SK-N-SH (cell line): ENCODE measurements around the gene RCN2. TPM values are rescaled to one million over a fixed set of nuclear protein-coding genes. Genes with fewer than 3 reads are reported as not detected.

Experiments used
- CTCF ChIA-PET: fragments of 300-600, 350-600 bp; formaldehyde crosslinking; extraction: SDS; loops from one replicate; lab custom pipeline; 2021; lab: Yijun Ruan, JAX
- POLR2A ChIA-PET: fragments of 350-600 bp; sonication (Branson Sonifier 250); formaldehyde crosslinking; extraction: SDS; loops from one replicate; lab custom pipeline; 2020; ENCODE audit warnings: antibody characterized with exemption, inconsistent platforms; lab: Yijun Ruan, JAX
- DNase-seq: peaks from one replicate; pipeline ENCODE4 v3.0.0; 2012
- H2AFZ ChIP-seq: fragments of 200-600 bp; sonication (generic); 2 replicates; pipeline ENCODE4 v1.8.1; 2016; ENCODE audit warnings: antibody characterized with exemption, mild to moderate bottlenecking, low read depth
- H3F3A ChIP-seq: fragments of 200-600 bp; sonication (generic); replicated peaks from 2 replicates; pipeline ENCODE3; 2016; ENCODE audit warnings: antibody characterized with exemption, mild to moderate bottlenecking; ENCODE audit not compliant: insufficient read depth
- H3K27ac ChIP-seq, 2 experiments: fragments of 200-500 bp in 1 of 2; fragments of 200-600 bp in 1 of 2; sonication (Bioruptor generic) in 1 of 2; sonication (generic), shearing (Covaris generic) in 1 of 2; 2 replicates each; pipeline versions ENCODE4 v1.5.1 to v1.6.1; 2014 to 2016; ENCODE audit warnings: low read depth in 2 of 2, inconsistent platforms in 1 of 2, low read length in 1 of 2, mild to moderate bottlenecking in 1 of 2, mixed read lengths in 1 of 2
- H3K27me3 ChIP-seq: fragments of 200-600 bp; sonication (generic), shearing (Covaris generic); 2 replicates; pipeline ENCODE4 v1.6.1; 2016; ENCODE audit warnings: mixed run types; ENCODE audit not compliant: insufficient read depth
- H3K36me3 ChIP-seq, 2 experiments: fragments of 200-500 bp in 1 of 2; fragments of 200-600 bp in 1 of 2; sonication (Bioruptor generic) in 1 of 2; sonication (generic) in 1 of 2; replicated peaks in 1 of 2; 2 replicates each; pipeline versions ENCODE3 to v1.5.1; 2014 to 2016; ENCODE audit warnings: low read length in 1 of 2, mild to moderate bottlenecking in 1 of 2; ENCODE audit not compliant: insufficient read depth in 2 of 2, control insufficient read depth in 1 of 2
- H3K4me1 ChIP-seq, 2 experiments: fragments of 200-500 bp in 1 of 2; fragments of 200-600 bp in 1 of 2; sonication (Bioruptor generic) in 1 of 2; sonication (generic), shearing (Covaris generic) in 1 of 2; 2 replicates each; pipeline versions ENCODE4 v1.5.1 to v1.6.1; 2014 to 2016; ENCODE audit warnings: low read depth in 1 of 2, low read length in 1 of 2, mixed run types in 1 of 2; ENCODE audit not compliant: insufficient read depth in 2 of 2, control insufficient read depth in 1 of 2
- H3K4me2 ChIP-seq: fragments of 200-600 bp; sonication (generic), shearing (Covaris generic); 2 replicates; pipeline ENCODE4 v1.6.1; 2017; ENCODE audit warnings: mixed run types
- H3K4me3 ChIP-seq, 2 experiments: fragments of 200-500 bp in 1 of 2; fragments of 200-600 bp in 1 of 2; sonication (Bioruptor generic) in 1 of 2; sonication (generic), shearing (Covaris generic) in 1 of 2; 2 replicates each; pipeline versions ENCODE4 v1.5.1 to v1.8.1; 2014 to 2016; ENCODE audit warnings: low read depth in 2 of 2, inconsistent platforms in 1 of 2, low read length in 1 of 2, mild to moderate bottlenecking in 1 of 2, mixed read lengths in 1 of 2, moderate library complexity in 1 of 2
- H3K79me2 ChIP-seq: fragments of 200-600 bp; sonication (generic); 2 replicates; pipeline ENCODE4 v1.8.1; 2017; ENCODE audit warnings: mild to moderate bottlenecking; ENCODE audit not compliant: insufficient read depth
- H3K9ac ChIP-seq: fragments of 200-600 bp; sonication (generic); 2 replicates; pipeline ENCODE4 v1.6.1; 2017; ENCODE audit warnings: mixed run types
- H3K9me2 ChIP-seq: fragments of 200-600 bp; sonication (generic); 2 replicates; pipeline ENCODE4 v1.6.1; 2017; ENCODE audit warnings: mixed run types
- H3K9me3 ChIP-seq: fragments of 200-600 bp; sonication (generic); 2 replicates; pipeline ENCODE4 v1.6.1; 2017; ENCODE audit warnings: mixed run types, mild to moderate bottlenecking, moderate library complexity
- H4K20me1 ChIP-seq: fragments of 200-600 bp; sonication (generic); 2 replicates; pipeline ENCODE4 v1.6.1; 2017; ENCODE audit warnings: mild to moderate bottlenecking, mixed run types; ENCODE audit not compliant: insufficient read depth
- CHD2 ChIP-seq: fragments of 150-350 bp; IDR thresholded peaks from 2 replicates; pipeline ENCODE4 v1.6.1; 2018; ENCODE audit warnings: low read length; ENCODE audit not compliant: partially characterized antibody
- ELF1 ChIP-seq: IDR thresholded peaks from 2 replicates; pipeline ENCODE4 v1.4.0; 2012
- EP300 ChIP-seq, 2 experiments: IDR thresholded peaks; 2 replicates each; pipeline versions ENCODE4 v1.4.0 to v1.6.1; 2012; ENCODE audit warnings: borderline replicate concordance in 1 of 2, low read depth in 1 of 2, low read length in 1 of 2
- EZH2phosphoT487 ChIP-seq: fragments of 200-600 bp; sonication (generic); IDR thresholded peaks from 2 replicates; pipeline ENCODE4 v1.6.1; 2017; ENCODE audit warnings: low read depth, mixed run types, mild to moderate bottlenecking, antibody characterized with exemption, moderate library complexity, borderline replicate concordance
- MXI1 ChIP-seq: IDR thresholded peaks from 2 replicates; pipeline ENCODE4 v1.6.1; 2012; ENCODE audit warnings: mild to moderate bottlenecking, low read depth, low read length, improper control_type of control experiment
- NFIC ChIP-seq: IDR thresholded peaks from 2 replicates; pipeline ENCODE4 v1.4.0; 2012; ENCODE audit warnings: borderline replicate concordance
- RAD21 ChIP-seq: IDR thresholded peaks from 2 replicates; pipeline ENCODE4 v1.6.1; 2012; ENCODE audit warnings: mild to moderate bottlenecking, low read length
- RCOR1 ChIP-seq: fragments of 150-350 bp; IDR thresholded peaks from 2 replicates; pipeline ENCODE4 v1.6.1; 2017; ENCODE audit warnings: antibody characterized with exemption, low read length
- RXRA ChIP-seq: IDR thresholded peaks from 2 replicates; pipeline ENCODE4 v1.4.0; 2012; ENCODE audit warnings: low read depth, mild to moderate bottlenecking, borderline replicate concordance
- SIN3A ChIP-seq: IDR thresholded peaks from 2 replicates; pipeline ENCODE4 v1.6.1; 2012; ENCODE audit warnings: low read depth, mild to moderate bottlenecking, low read length, moderate library complexity, borderline replicate concordance
- TAF1 ChIP-seq: IDR thresholded peaks from 2 replicates; pipeline ENCODE4 v1.6.1; 2012; ENCODE audit warnings: low read depth, mild to moderate bottlenecking, low read length, moderate library complexity, borderline replicate concordance
- TCF12 ChIP-seq: IDR thresholded peaks from 2 replicates; pipeline ENCODE4 v1.4.0; 2012
- WGBS: methylation state at CpG from one replicate; pipeline ENCODE4 v1.1.6; 2017; ENCODE audit warnings: low lambda C conversion rate; 5-methylcytosine and 5-hydroxymethylcytosine counted together
- polyA plus RNA-seq, 3 experiments: library from polyadenylated mRNA; depleted of rRNA; stranded (reverse); fragments of >200 nt; gene quantifications; 2 replicates each; pipeline ENCODE4 v1.2.3, GENCODE V29; 2012
- TF ChIP-seq, protein P1 (sequence below): IDR thresholded peaks from 2 replicates; pipeline ENCODE4 v1.4.0; 2012; ENCODE audit warnings: low read depth
- TF ChIP-seq, protein P2 (sequence below): fragments of 150-350 bp; IDR thresholded peaks from 2 replicates; pipeline ENCODE4 v1.6.1; 2016; ENCODE audit warnings: mild to moderate bottlenecking, low read depth, low read length
- TF ChIP-seq, protein P3 (sequence below): fragments of 150-350 bp; IDR thresholded peaks from 2 replicates; pipeline ENCODE4 v1.6.1; 2017; ENCODE audit warnings: antibody characterized with exemption, low read length, low read depth, borderline replicate concordance
- TF ChIP-seq, protein P4 (sequence below): IDR thresholded peaks from 2 replicates; pipeline ENCODE4; 2012
- TF ChIP-seq, protein P5 (sequence below): fragments of 200-600 bp; sonication (generic); IDR thresholded peaks from 2 replicates; pipeline ENCODE4 v1.6.1; 2017; ENCODE audit warnings: antibody characterized with exemption, mild to moderate bottlenecking, moderate library complexity

Gene RCN2
- polyA plus RNA-seq, 1 of the 3 experiments (the other 2 are of a cell fraction): 78.6 TPM

DNA sequence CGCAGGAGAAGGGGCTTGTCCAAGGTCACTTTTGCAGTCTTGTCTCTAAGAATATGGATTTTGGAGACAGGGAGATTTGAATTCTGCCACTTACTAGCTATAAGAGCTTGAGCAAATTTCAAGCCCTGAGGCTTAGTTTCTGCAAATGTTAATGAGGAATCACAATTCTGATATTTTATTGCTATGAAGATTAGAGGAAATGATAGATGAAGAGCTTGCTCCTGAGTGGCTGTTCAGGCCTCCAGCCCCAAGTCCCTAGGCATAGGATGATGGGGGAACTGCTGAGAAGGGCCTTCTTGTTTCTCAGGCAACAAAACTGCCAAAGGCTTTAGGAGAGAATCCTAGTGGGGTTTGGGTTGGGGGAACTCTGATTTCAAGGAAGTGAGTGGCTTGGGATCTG lies 44.6 kb downstream of the RCN2 start (continued):
- no peak for TF ChIP-seq TAF1
- TF ChIP-seq, protein P1, sequence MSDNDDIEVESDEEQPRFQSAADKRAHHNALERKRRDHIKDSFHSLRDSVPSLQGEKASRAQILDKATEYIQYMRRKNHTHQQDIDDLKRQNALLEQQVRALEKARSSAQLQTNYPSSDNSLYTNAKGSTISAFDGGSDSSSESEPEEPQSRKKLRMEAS: no peak
- no peak for TF ChIP-seq MXI1

DNA sequence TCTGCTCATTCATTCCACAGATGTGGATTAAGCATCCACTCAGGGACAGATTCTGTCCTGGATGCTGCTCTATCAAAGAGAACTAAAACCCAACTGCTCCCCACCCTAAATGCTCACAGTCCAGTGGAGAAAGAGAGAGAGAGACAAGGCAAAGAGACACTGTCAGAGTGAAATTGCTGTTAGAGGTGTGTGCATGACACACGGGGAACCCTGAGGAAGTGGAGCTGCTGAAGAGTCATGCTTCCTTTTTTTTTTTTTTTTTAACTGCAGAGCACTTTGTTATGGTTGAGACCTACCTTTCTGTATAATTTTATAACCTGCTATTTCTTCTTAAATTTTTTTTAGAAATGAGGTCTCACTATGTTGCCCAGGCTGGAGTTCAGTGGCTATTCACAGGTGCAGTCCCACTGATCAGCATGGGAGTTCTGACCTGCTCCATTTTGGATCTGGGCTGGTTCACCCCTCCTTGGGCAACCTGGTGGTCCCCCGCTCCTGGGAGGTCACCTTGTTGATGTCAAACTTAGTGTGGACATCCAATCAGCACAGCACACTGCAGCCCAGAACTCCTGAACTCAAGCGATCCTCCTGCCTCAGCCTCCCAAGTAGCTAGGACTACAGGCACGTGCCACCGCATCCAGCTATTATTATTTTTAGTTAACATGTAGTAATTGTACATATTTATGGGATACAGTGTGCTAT lies 45.2 kb downstream of the RCN2 start:
- no peaks in the 10 kb centered on the region for H3K79me2 ChIP-seq
- ChIA-PET POLR2A (no interaction called here), CTCF (no interaction called here)
- H3K4me1 ChIP-seq: no peaks in the 10 kb centered on the region; a peak in 1 of 4 replicates
- H3K27me3 ChIP-seq: no peaks in the 10 kb centered on the region
- no peaks in the 10 kb centered on the region for H4K20me1 ChIP-seq
- no peak overlapping the region for H3K27ac ChIP-seq
- no peak for DNase-seq
- no peak overlapping the region for H3K9ac ChIP-seq
- H3K36me3 ChIP-seq: no peaks in the 10 kb centered on the region
- no peak overlapping the region for H3K4me3 ChIP-seq
- H2AFZ ChIP-seq: no peak overlapping the region
- no peaks in the 10 kb centered on the region for H3K9me2 ChIP-seq
- H3F3A ChIP-seq: no peaks in the 10 kb centered on the region
- H3K9me3 ChIP-seq: peaks cover 5% of the 10 kb centered on the region
- H3K4me2 ChIP-seq: no peak overlapping the region
- 68% methylated on average over 5 of the region's 5 CpGs for WGBS
- TF ChIP-seq RAD21 (no peak), RCOR1 (no peak), EZH2phosphoT487 (no peak), MXI1 (no peak)
- TF ChIP-seq, protein P2, sequence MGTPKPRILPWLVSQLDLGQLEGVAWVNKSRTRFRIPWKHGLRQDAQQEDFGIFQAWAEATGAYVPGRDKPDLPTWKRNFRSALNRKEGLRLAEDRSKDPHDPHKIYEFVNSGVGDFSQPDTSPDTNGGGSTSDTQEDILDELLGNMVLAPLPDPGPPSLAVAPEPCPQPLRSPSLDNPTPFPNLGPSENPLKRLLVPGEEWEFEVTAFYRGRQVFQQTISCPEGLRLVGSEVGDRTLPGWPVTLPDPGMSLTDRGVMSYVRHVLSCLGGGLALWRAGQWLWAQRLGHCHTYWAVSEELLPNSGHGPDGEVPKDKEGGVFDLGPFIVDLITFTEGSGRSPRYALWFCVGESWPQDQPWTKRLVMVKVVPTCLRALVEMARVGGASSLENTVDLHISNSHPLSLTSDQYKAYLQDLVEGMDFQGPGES: no peak

DNA sequence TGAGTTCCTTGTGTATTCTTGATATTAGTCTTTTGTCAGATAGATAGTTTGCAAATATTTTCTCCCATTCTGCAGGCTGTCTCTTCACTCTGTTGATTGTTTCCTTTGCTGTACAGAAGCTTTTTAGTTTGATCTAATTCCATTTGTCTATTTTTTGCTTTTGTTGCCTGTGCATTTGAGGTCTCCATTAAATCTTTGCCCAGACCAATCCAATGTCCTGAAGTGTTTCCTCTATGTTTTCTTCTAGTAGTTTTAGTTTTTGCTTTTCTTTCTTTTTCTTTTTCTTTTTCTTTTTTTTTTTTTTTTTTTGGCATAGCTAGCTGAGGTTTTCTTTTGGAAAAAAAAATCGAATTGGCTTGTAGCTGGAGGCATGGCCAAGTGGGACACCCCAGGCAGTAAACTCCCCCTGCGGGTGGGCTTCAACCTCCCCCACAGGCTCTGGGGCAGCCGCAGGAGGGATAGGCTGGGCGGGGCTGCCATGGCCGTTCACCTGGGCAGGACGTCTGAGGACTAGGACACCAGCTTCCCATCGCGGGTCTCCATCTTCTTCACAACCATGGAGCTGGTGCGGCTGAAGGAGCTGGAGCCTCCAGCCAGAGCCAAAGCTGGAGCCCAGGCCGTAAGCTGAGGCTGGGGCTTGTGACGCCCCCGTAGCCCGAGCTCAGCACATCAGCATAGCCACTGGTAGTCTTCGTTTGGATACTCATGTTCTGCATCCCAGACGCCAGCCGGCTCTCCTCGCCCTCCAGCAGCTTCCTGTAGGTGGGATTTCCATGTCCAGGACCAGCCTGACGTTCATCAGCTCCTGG lies 47.2 kb downstream of the RCN2 start:
- H3K36me3 ChIP-seq: no peaks in the 10 kb centered on the region
- no peaks in the 10 kb centered on the region for H3K9me2 ChIP-seq
- no peak overlapping the region for H3K4me2 ChIP-seq
- peaks cover 0 to 3% of the 10 kb centered on the region in 2 experiments; a peak in 1 of 4 replicates for H3K4me1 ChIP-seq
- H3K9ac ChIP-seq: no peak overlapping the region
- peaks cover 5% of the 10 kb centered on the region for H3K9me3 ChIP-seq
- H3K27me3 ChIP-seq: no peaks in the 10 kb centered on the region
- H3F3A ChIP-seq: no peaks in the 10 kb centered on the region
- H4K20me1 ChIP-seq: no peaks in the 10 kb centered on the region
- CTCF ChIA-PET: interaction anchor here (0.7 kb wide), 1 partner anchor 20 kb away, joined by 3 read pairs; no protein-coding TSS in a partner anchor
- no peak overlapping the region for H3K27ac ChIP-seq
- no peak for DNase-seq
- WGBS: 72% methylated on average over 16 of the region's 18 CpGs
- no peak overlapping the region for H2AFZ ChIP-seq
- POLR2A ChIA-PET: interaction anchor here (0.7 to 0.9 kb wide), 2 partner anchors 17 to 92 kb away, joined by 3 read pairs; partner anchors contain the start of gene TSPAN3
- no peak overlapping the region for H3K4me3 ChIP-seq
- no peaks in the 10 kb centered on the region for H3K79me2 ChIP-seq
- TF ChIP-seq EP300 (IDR thresholded peaks at IDR 0.05; ENCODE audit: borderline replicate concordance in 1 of 2, low read depth in 1 of 2, low read length in 1 of 2) (no peak), RXRA (no peak), RAD21 (no peak), MXI1 (no peak), ELF1 (no peak), TAF1 (no peak), SIN3A (no peak), EZH2phosphoT487 (no peak), NFIC (no peak), CHD2 (no peak), TCF12 (no peak)
- TF ChIP-seq, protein P3, sequence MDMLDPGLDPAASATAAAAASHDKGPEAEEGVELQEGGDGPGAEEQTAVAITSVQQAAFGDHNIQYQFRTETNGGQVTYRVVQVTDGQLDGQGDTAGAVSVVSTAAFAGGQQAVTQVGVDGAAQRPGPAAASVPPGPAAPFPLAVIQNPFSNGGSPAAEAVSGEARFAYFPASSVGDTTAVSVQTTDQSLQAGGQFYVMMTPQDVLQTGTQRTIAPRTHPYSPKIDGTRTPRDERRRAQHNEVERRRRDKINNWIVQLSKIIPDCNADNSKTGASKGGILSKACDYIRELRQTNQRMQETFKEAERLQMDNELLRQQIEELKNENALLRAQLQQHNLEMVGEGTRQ: no peak
- TF ChIP-seq, protein P4, sequence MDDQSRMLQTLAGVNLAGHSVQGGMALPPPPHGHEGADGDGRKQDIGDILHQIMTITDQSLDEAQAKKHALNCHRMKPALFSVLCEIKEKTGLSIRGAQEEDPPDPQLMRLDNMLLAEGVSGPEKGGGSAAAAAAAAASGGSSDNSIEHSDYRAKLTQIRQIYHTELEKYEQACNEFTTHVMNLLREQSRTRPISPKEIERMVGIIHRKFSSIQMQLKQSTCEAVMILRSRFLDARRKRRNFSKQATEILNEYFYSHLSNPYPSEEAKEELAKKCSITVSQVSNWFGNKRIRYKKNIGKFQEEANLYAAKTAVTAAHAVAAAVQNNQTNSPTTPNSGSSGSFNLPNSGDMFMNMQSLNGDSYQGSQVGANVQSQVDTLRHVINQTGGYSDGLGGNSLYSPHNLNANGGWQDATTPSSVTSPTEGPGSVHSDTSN: no peak
- TF ChIP-seq, protein P5, sequence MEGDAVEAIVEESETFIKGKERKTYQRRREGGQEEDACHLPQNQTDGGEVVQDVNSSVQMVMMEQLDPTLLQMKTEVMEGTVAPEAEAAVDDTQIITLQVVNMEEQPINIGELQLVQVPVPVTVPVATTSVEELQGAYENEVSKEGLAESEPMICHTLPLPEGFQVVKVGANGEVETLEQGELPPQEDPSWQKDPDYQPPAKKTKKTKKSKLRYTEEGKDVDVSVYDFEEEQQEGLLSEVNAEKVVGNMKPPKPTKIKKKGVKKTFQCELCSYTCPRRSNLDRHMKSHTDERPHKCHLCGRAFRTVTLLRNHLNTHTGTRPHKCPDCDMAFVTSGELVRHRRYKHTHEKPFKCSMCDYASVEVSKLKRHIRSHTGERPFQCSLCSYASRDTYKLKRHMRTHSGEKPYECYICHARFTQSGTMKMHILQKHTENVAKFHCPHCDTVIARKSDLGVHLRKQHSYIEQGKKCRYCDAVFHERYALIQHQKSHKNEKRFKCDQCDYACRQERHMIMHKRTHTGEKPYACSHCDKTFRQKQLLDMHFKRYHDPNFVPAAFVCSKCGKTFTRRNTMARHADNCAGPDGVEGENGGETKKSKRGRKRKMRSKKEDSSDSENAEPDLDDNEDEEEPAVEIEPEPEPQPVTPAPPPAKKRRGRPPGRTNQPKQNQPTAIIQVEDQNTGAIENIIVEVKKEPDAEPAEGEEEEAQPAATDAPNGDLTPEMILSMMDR: no peak
